Endothelial cell of umbilical vein (primary cell): ENCODE results near the gene CBX4. TPM values are rescaled to one million over a fixed set of nuclear protein-coding genes. Genes with fewer than 3 reads are reported as not detected.

ENCODE experiments used
- BruUV-seq: library from RNA; stranded (reverse); fragments of 400-500 nt; replicated peaks from 2 replicates; lab custom pipeline; 2021; lab: Mats Ljungman, UMichigan
- CTCF ChIA-PET: fragments of 300-600, 350-600 bp; sonication (Branson Sonifier 250); formaldehyde crosslinking; loops from one replicate; lab custom pipeline; 2021; ENCODE audit warnings: antibody characterized with exemption, inconsistent platforms; lab: Charles Lee
- POLR2A ChIA-PET: fragments of 300-600, 350-600 bp; sonication (Branson Sonifier 250); formaldehyde crosslinking; loops from one replicate; lab custom pipeline; 2021; ENCODE audit warnings: antibody characterized with exemption, inconsistent platforms; lab: Charles Lee
- DNase-seq: peaks from one replicate; pipeline ENCODE4 v3.0.0-alpha.2; 2011; ENCODE audit warnings: low read depth, low spot score
- FAIRE-seq: peaks from 2 replicates; lab custom pipeline; 2011; peaks lifted over from hg19 to GRCh38; lab: Jason Lieb, UNC
- H2AFZ ChIP-seq: 2 replicates; pipeline ENCODE4 v1.6.0; 2012; ENCODE audit warnings: low read depth, low read length, control low read depth, inconsistent platforms
- H3K27ac ChIP-seq: 2 replicates; pipeline ENCODE4 v1.5.1; 2011; ENCODE audit warnings: low read depth, mild to moderate bottlenecking, control low read depth, low read length, moderate library complexity; ENCODE audit not compliant: insufficient read depth
- H3K27me3 ChIP-seq, 2 experiments: 2 replicates each; pipeline versions ENCODE4 v1.6.0 to v1.6.1; 2011; ENCODE audit warnings: low read length in 2 of 2, mixed read lengths in 1 of 2; ENCODE audit not compliant: control insufficient read depth in 2 of 2, insufficient read depth in 2 of 2
- H3K36me3 ChIP-seq, 2 experiments: 2 replicates in 1 of 2; 3 replicates in 1 of 2; pipeline ENCODE4 v1.5.1; 2011; ENCODE audit warnings: low read length in 2 of 2, mild to moderate bottlenecking in 1 of 2, moderate library complexity in 1 of 2; ENCODE audit not compliant: control insufficient read depth in 2 of 2, insufficient read depth in 2 of 2; ENCODE audit errors: extremely low read depth in 1 of 2
- H3K4me1 ChIP-seq: 3 replicates; pipeline ENCODE4 v1.5.1; 2011; ENCODE audit warnings: mild to moderate bottlenecking, low read length; ENCODE audit not compliant: control insufficient read depth, insufficient read depth; ENCODE audit errors: extremely low read depth
- H3K4me2 ChIP-seq: 2 replicates; pipeline ENCODE4 v1.6.1; 2011; ENCODE audit warnings: low read length, control low read depth, mixed read lengths; ENCODE audit not compliant: insufficient read depth
- H3K4me3 ChIP-seq, 3 experiments: fragments of 200-600 bp in 1 of 3; sonication (generic), shearing (Covaris generic) in 1 of 3; replicated peaks in 1 of 3; 2 replicates each; pipeline ENCODE4 v1.5.1; 2011 to 2016; ENCODE audit warnings: control low read depth in 3 of 3, low read length in 3 of 3, mild to moderate bottlenecking in 2 of 3, inconsistent platforms in 1 of 3, low read depth in 1 of 3, moderate library complexity in 1 of 3; ENCODE audit not compliant: insufficient read depth in 1 of 3
- H3K79me2 ChIP-seq: 2 replicates; pipeline ENCODE4 v1.6.0; 2012; ENCODE audit warnings: low read length, inconsistent platforms; ENCODE audit not compliant: control insufficient read depth, insufficient read depth
- H3K9ac ChIP-seq: replicated peaks from 2 replicates; pipeline ENCODE3; 2011; ENCODE audit warnings: low read length, control low read depth; ENCODE audit not compliant: insufficient read depth; ENCODE audit errors: extremely low read depth
- H3K9me1 ChIP-seq: replicated peaks from 3 replicates; pipeline ENCODE4 v1.6.0; 2011; ENCODE audit warnings: mild to moderate bottlenecking, low read length; ENCODE audit not compliant: control insufficient read depth, insufficient read depth; ENCODE audit errors: extremely low read depth
- H3K9me3 ChIP-seq: replicated peaks from 2 replicates; pipeline ENCODE4 v1.5.1; 2012; ENCODE audit warnings: low read length, inconsistent platforms; ENCODE audit not compliant: control insufficient read depth, insufficient read depth
- H4K20me1 ChIP-seq: replicated peaks from 2 replicates; pipeline ENCODE3; 2011; ENCODE audit warnings: mild to moderate bottlenecking, low read length; ENCODE audit not compliant: control insufficient read depth, insufficient read depth; ENCODE audit errors: extremely low read depth
- FOS ChIP-seq: IDR thresholded peaks from 2 replicates; pipeline ENCODE4 v1.6.1; 2011; ENCODE audit warnings: mild to moderate bottlenecking, low read length, moderate library complexity, borderline replicate concordance; ENCODE audit not compliant: insufficient read depth
- MYC ChIP-seq: IDR thresholded peaks from one replicate; pipeline ENCODE4 v1.6.1; 2011; ENCODE audit warnings: mild to moderate bottlenecking, low read depth, low read length
- POLR2AphosphoS5 ChIP-seq: IDR thresholded peaks from 2 replicates; pipeline ENCODE4 v1.6.1; 2012; ENCODE audit warnings: low read depth, mild to moderate bottlenecking, control low read depth, low read length, moderate library complexity; ENCODE audit not compliant: insufficient read depth
- dilution Hi-C: fragments of 300-500 bp; cut with MboI; formaldehyde crosslinking; loops from one replicate; pipeline ENCODE4 v1.15.0; 2019; ENCODE audit warnings: low sequenced_read_pairs; ENCODE audit not compliant: extremely low pct_ligation_motif_present
- intact Hi-C: fragments of 100-400 bp; cut with micrococcal nuclease; formaldehyde crosslinking; loops from one replicate; pipeline ENCODE4 v1.10.0; 2022
- polyA plus RNA-seq, 4 experiments: library from polyadenylated mRNA; depleted of rRNA in 3 of 4; stranded (reverse) in 3 of 4; unstranded in 1 of 4; fragments of >200 nt; gene quantifications; 2 replicates each; pipeline versions ENCODE4 v1.2.1 to v1.2.3, GENCODE V29; 2011 to 2012; ENCODE audit warnings: missing spikeins in 1 of 4
- total RNA-seq: library from RNA; stranded (reverse); gene quantifications from 2 replicates; pipeline ENCODE4 v1.2.3, GENCODE V29; 2021

The CBX4 gene
- total and polyA plus RNA-seq, 2 donors (not counting 3 experiments of a cell fraction or from before 2014, with no cell fraction given) = 7.0 to 12.3 TPM

GRCh38 chr17:79830303-79830702 is 8.9 kb downstream of the CBX4 start:
- H3K36me3 ChIP-seq = peaks cover 0 to 3% of the 10 kb centered on the region in 2 experiments
- no TSS peak for BruUV-seq
- H3K79me2 ChIP-seq = no peaks in the 10 kb centered on the region
- H3K9ac ChIP-seq = no peak overlapping the region
- no peak overlapping the region for H3K4me2 ChIP-seq
- ChIA-PET POLR2A (no interaction called here), CTCF (interaction anchor here (0.5 to 1.2 kb wide), 2 partner anchors 15 to 16 kb away, joined by 3 read pairs; no protein-coding TSS in a partner anchor)
- TF ChIP-seq FOS (no peak), POLR2AphosphoS5 (no peak)
- DNase-seq = no peak
- peaks cover 14% of the 10 kb centered on the region for H3K4me1 ChIP-seq
- no peaks in the 10 kb centered on the region for H3K9me3 ChIP-seq
- H4K20me1 ChIP-seq = no peaks in the 10 kb centered on the region
- no peak overlapping the region for H3K4me3 ChIP-seq
- no peak for FAIRE-seq
- dilution Hi-C loops (no loop called here), intact Hi-C loops (no loop called here)
- no peaks in the 10 kb centered on the region for H3K9me1 ChIP-seq
- no peak overlapping the region for H3K27ac ChIP-seq
- H3K27me3 ChIP-seq = no peaks in the 10 kb centered on the region
- no peak overlapping the region for H2AFZ ChIP-seq

GRCh38 chr17:79829457-79829856 is 9.8 kb downstream of the CBX4 start:
- no peaks in the 10 kb centered on the region for H3K9me1 ChIP-seq
- H3K9ac ChIP-seq = no peak overlapping the region
- TF ChIP-seq MYC (no peak), POLR2AphosphoS5 (no peak)
- FAIRE-seq = no peak
- no peak overlapping the region for H3K27ac ChIP-seq
- peaks cover 0 to 3% of the 10 kb centered on the region in 2 experiments for H3K36me3 ChIP-seq
- ChIA-PET CTCF (interaction anchor here (1.3 to 2.1 kb wide), 3 partner anchors 11 to 19 kb away, joined by 4 to 6 read pairs (median 4); no protein-coding TSS in a partner anchor), POLR2A (no interaction called here)
- H3K9me3 ChIP-seq = no peaks in the 10 kb centered on the region
- peaks cover 14% of the 10 kb centered on the region for H3K4me1 ChIP-seq
- intact Hi-C loops = no loop called here
- no peak overlapping the region for H3K4me3 ChIP-seq
- BruUV-seq = no TSS peak
- dilution Hi-C loops = no loop called here
- H2AFZ ChIP-seq = no peak overlapping the region
- no peaks in the 10 kb centered on the region for H3K79me2 ChIP-seq
- no peak overlapping the region for H3K4me2 ChIP-seq
- H4K20me1 ChIP-seq = no peaks in the 10 kb centered on the region
- peaks cover 0 to 2% of the 10 kb centered on the region in 2 experiments for H3K27me3 ChIP-seq
- DNase-seq = no peak
